Hepatocyte (in vitro differentiated cells): Measurements from ENCODE around the gene ZCCHC7. TPM values are rescaled to one million over a fixed set of nuclear protein-coding genes. Genes with fewer than 3 reads are reported as not detected.
"Not testable (repeated sequence)": the region's sequence is repeated elsewhere in the genome, so short reads cannot be mapped to it uniquely, and the experiment has no call there.

Experiments used
- DNase-seq: peaks from one replicate; pipeline ENCODE4 v3.0.0-alpha.2; 2016; ENCODE audit warnings: low spot score
- H2AFZ ChIP-seq: fragments of 200-600 bp; sonication (generic); 2 replicates; pipeline ENCODE4 v1.6.0; 2016; ENCODE audit warnings: antibody characterized with exemption, mild to moderate bottlenecking
- H3K27ac ChIP-seq: fragments of 200-600 bp; sonication (generic); 2 replicates; pipeline ENCODE4 v1.5.1; 2016; ENCODE audit warnings: mild to moderate bottlenecking
- H3K27me3 ChIP-seq: fragments of 200-600 bp; sonication (generic); 2 replicates; pipeline ENCODE4 v1.6.1; 2016
- H3K36me3 ChIP-seq: fragments of 200-600 bp; sonication (generic); replicated peaks from 2 replicates; pipeline ENCODE4 v1.5.1; 2016; ENCODE audit warnings: low read depth; ENCODE audit not compliant: insufficient read depth
- H3K4me1 ChIP-seq: fragments of 200-600 bp; sonication (generic); 2 replicates; pipeline ENCODE4 v1.5.1; 2016; ENCODE audit warnings: mild to moderate bottlenecking, moderate library complexity; ENCODE audit not compliant: insufficient read depth
- H3K4me2 ChIP-seq: fragments of 200-600 bp; sonication (generic); 2 replicates; pipeline ENCODE4 v1.6.0; 2016
- H3K4me3 ChIP-seq: fragments of 200-600 bp; sonication (generic); 2 replicates; pipeline ENCODE4 v1.5.1; 2016; ENCODE audit warnings: mild to moderate bottlenecking
- H3K79me2 ChIP-seq: fragments of 200-600 bp; sonication (generic); 2 replicates; pipeline ENCODE4 v1.6.0; 2017; ENCODE audit warnings: mild to moderate bottlenecking
- H3K9me2 ChIP-seq: fragments of 200-600 bp; sonication (generic); replicated peaks from 2 replicates; pipeline ENCODE4 v1.6.0; 2017; ENCODE audit warnings: mild to moderate bottlenecking; ENCODE audit not compliant: insufficient read depth
- H3K9me3 ChIP-seq: fragments of 200-600 bp; sonication (generic); 2 replicates; pipeline ENCODE4 v1.5.1; 2016; ENCODE audit warnings: low read depth, mild to moderate bottlenecking
- H4K20me1 ChIP-seq: fragments of 200-600 bp; sonication (generic); 2 replicates; pipeline ENCODE4 v1.6.0; 2016; ENCODE audit warnings: mild to moderate bottlenecking; ENCODE audit not compliant: insufficient read depth, poor library complexity, severe bottlenecking
- CTCF ChIP-seq: fragments of 200-600 bp; sonication (generic); IDR thresholded peaks from 2 replicates; pipeline ENCODE4 v1.5.1; 2016; ENCODE audit warnings: antibody characterized with exemption, mild to moderate bottlenecking; ENCODE audit not compliant: poor library complexity
- EZH2 ChIP-seq: fragments of 200-600 bp; sonication (generic); IDR thresholded peaks from 2 replicates; pipeline ENCODE4 v1.6.1; 2016; ENCODE audit warnings: antibody characterized with exemption, mild to moderate bottlenecking, borderline replicate concordance
- EZH2phosphoT487 ChIP-seq: fragments of 200-600 bp; sonication (generic); IDR thresholded peaks from one replicate; pipeline ENCODE4 v1.6.1; 2018; ENCODE audit warnings: antibody characterized with exemption, mild to moderate bottlenecking, low read depth, moderate library complexity; ENCODE audit not compliant: unreplicated experiment, severe bottlenecking
- WGBS: methylation state at CpG from one replicate; pipeline ENCODE4 v1.1.6; 2016; ENCODE audit warnings: low lambda C conversion rate; ENCODE audit errors: missing lambda C conversion rate; 5-methylcytosine and 5-hydroxymethylcytosine counted together
- polyA plus RNA-seq: library from polyadenylated mRNA; unstranded; fragments of >200 nt; fragmentation: Nextera tagmentation; extraction: Ambion mirVana; gene quantifications from 2 replicates; pipeline ENCODE4 v1.2.1, GENCODE V29; 2016
- total RNA-seq: library from RNA; depleted of rRNA; stranded (reverse); fragments of >200 nt; gene quantifications from 2 replicates; pipeline ENCODE4 v1.2.3, GENCODE V29; 2014

ZCCHC7 gene
- total and polyA plus RNA-seq, 2 experiments from 2014 or later = 12.3 to 14.6 TPM

- WGBS = 94% methylated on average over 3 of the region's 3 CpGs
Measured at GRCh38 chr9:37302277-37302676, 181.9 kb downstream of the ZCCHC7 start.

GRCh38 chr9:37303272-37303671, 182.9 kb downstream of the ZCCHC7 start:
- H2AFZ ChIP-seq = not testable (repeated sequence)

More at GRCh38 chr9:37302277-37302676, 181.9 kb downstream of the ZCCHC7 start:
- no peaks in the 10 kb centered on the region for H4K20me1 ChIP-seq
- no peak overlapping the region for H3K4me2 ChIP-seq
- H3K79me2 ChIP-seq = peaks cover 7% of the 10 kb centered on the region
- H3K4me1 ChIP-seq = no peaks in the 10 kb centered on the region
- H2AFZ ChIP-seq = no peak overlapping the region
- DNase-seq = no peak
- no peaks in the 10 kb centered on the region for H3K9me2 ChIP-seq
- no peaks in the 10 kb centered on the region for H3K27me3 ChIP-seq
- H3K27ac ChIP-seq = no peak overlapping the region
- TF ChIP-seq EZH2phosphoT487 = no peak
- no peak for TF ChIP-seq CTCF
- TF ChIP-seq EZH2 = no peak
- H3K9me3 ChIP-seq = no peaks in the 10 kb centered on the region
- no peaks in the 10 kb centered on the region for H3K36me3 ChIP-seq
- no peak overlapping the region for H3K4me3 ChIP-seq

GRCh38 chr9:37309136-37309535, 188.8 kb downstream of the ZCCHC7 start:
- no peak overlapping the region for H3K4me2 ChIP-seq
- no peaks in the 10 kb centered on the region for H4K20me1 ChIP-seq
- DNase-seq = peak; percentile 11
- H3K27ac ChIP-seq = no peak overlapping the region
- no peaks in the 10 kb centered on the region for H3K9me3 ChIP-seq
- H3K9me2 ChIP-seq = no peaks in the 10 kb centered on the region
- H3K36me3 ChIP-seq = no peaks in the 10 kb centered on the region
- no peaks in the 10 kb centered on the region for H3K27me3 ChIP-seq
- H2AFZ ChIP-seq = no peak overlapping the region
- no peaks in the 10 kb centered on the region for H3K79me2 ChIP-seq
- H3K4me1 ChIP-seq = no peaks in the 10 kb centered on the region
- no peak overlapping the region for H3K4me3 ChIP-seq
- WGBS = 84% methylated on average over 3 of the region's 3 CpGs
- TF ChIP-seq CTCF (peak; percentile 11), EZH2 (no peak), EZH2phosphoT487 (no peak)

More at GRCh38 chr9:37303272-37303671, 182.9 kb downstream of the ZCCHC7 start:
- H3K9me2 ChIP-seq, DNase-seq, H4K20me1 ChIP-seq, H3K36me3 ChIP-seq, H3K9me3 ChIP-seq, H3K27ac ChIP-seq, H3K27me3 ChIP-seq, H3K79me2 ChIP-seq, H3K4me2 ChIP-seq, H3K4me3 ChIP-seq, H3K4me1 ChIP-seq: not testable (repeated sequence)
- WGBS = 99% methylated on average over 11 of the region's 11 CpGs

- Histone ChIP-seq H4K20me1 (no peaks in the 10 kb centered on the region), H3K4me2 (no peak overlapping the region), H2AFZ (no peak overlapping the region), H3K79me2 (no peaks in the 10 kb centered on the region), H3K4me1 (no peaks in the 10 kb centered on the region), H3K27ac (no peak overlapping the region), H3K36me3 (no peaks in the 10 kb centered on the region), H3K27me3 (no peaks in the 10 kb centered on the region), H3K9me2 (no peaks in the 10 kb centered on the region), H3K4me3 (no peak overlapping the region), H3K9me3 (no peaks in the 10 kb centered on the region)
- 100% methylated on average over 3 of the region's 3 CpGs for WGBS
- DNase-seq = no peak
- TF ChIP-seq EZH2 (no peak), CTCF (no peak), EZH2phosphoT487 (no peak)
Measured at GRCh38 chr9:37311938-37312708, 191.7 kb downstream of the ZCCHC7 start.
